Measurements from ENCODE around the gene HSPB1. TPM values are rescaled to one million over a fixed set of nuclear protein-coding genes. Genes with fewer than 3 reads are reported as not detected.
A peak's percentile ranks its signal among the peaks of the same experiment; 100 is the strongest.

Gene HSPB1
- total RNA-seq, 3 donors from 2014 or later (not counting 1 experiment from before 2014, with no cell fraction given), result 14.4 to 15.9 (median 14.7) TPM

GRCh38 chr7:76325811-76326210 lies 23.3 kb downstream of the HSPB1 start:
- Histone ChIP-seq H3K27me3 (ENCODE audit: control insufficient read depth, insufficient read depth, low read length) (no peaks in the 10 kb centered on the region), H3K27ac (ENCODE audit: low read length) (no peak overlapping the region), H3K9me3 (ENCODE audit: control insufficient read depth, insufficient read depth, low read length) (no peaks in the 10 kb centered on the region), H3K4me1 (ENCODE audit: control insufficient read depth, insufficient read depth, low read length) (no peaks in the 10 kb centered on the region), H3K4me3 (ENCODE audit: low read length) (no peak overlapping the region), H3K36me3 (ENCODE audit: control insufficient read depth, insufficient read depth, low read length) (peaks cover 26% of the 10 kb centered on the region)
- Mint-ChIP-seq H3K27ac (no peak overlapping the region), H3K4me1 (peaks cover 21 to 33% of the 10 kb centered on the region in 2 donors), H3K36me3 (peaks cover 24% of the 10 kb centered on the region), H3K4me3 (no peak overlapping the region), H3K9me3 (no peaks in the 10 kb centered on the region), H3K27me3 (ENCODE audit: low read depth in 2 of 2) (no peaks in the 10 kb centered on the region)
- intact Hi-C loops (cut with micrococcal nuclease), result no loop called here
- no peak for TF ChIP-seq CTCF (IDR thresholded peaks at IDR 0.05)
- ATAC-seq (no peak), DNase-seq (no peak)
- 90% methylated on average over 5 of the region's 5 CpGs for WGBS (ENCODE audit: insufficient coverage)

DNA sequence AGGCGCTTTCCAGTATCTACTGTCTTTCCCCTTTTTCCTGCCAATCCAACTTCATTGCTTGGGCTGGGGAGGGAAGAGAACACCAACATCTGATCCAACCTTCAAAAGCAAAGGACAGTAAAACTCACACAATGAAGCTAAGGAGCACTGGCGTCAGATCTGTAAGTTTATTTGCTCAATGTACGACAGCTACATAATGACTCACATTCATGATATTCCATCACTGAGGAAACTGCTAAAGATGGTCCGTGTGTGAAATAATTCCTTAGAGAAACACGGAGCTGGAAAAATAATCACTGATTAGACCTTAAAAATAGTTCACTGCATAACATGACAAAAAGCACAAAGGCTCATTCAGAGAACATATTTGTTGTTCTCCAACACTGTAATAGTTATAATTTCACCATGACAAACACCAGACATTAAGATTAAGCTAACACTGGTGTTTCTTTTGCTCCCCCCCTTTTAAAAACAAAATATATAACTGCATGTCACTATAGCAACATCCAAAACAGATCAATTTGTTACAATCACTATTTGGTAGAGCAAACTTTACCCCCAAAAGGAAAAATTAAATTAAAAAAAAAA lies 24.3 kb downstream of the HSPB1 start:
- no peaks in the 10 kb centered on the region for H3K9me3 ChIP-seq (ENCODE audit: control insufficient read depth, insufficient read depth, low read length)
- H3K4me1 ChIP-seq (ENCODE audit: control insufficient read depth, insufficient read depth, low read length), result no peaks in the 10 kb centered on the region
- Mint-ChIP-seq H3K36me3 (peaks cover 24% of the 10 kb centered on the region), H3K9me3 (no peaks in the 10 kb centered on the region), H3K4me1 (peaks cover 21 to 34% of the 10 kb centered on the region in 2 donors), H3K4me3 (no peak overlapping the region), H3K27me3 (ENCODE audit: low read depth in 2 of 2) (no peaks in the 10 kb centered on the region), H3K27ac (no peak overlapping the region)
- no peak overlapping the region for H3K27ac ChIP-seq (ENCODE audit: low read length)
- ATAC-seq (no peak), DNase-seq (no peak)
- 100% methylated on average over 5 of the region's 5 CpGs for WGBS (ENCODE audit: insufficient coverage)
- H3K4me3 ChIP-seq (ENCODE audit: low read length), result no peak overlapping the region
- peaks cover 26% of the 10 kb centered on the region for H3K36me3 ChIP-seq (ENCODE audit: control insufficient read depth, insufficient read depth, low read length)
- intact Hi-C loops (cut with micrococcal nuclease), result no loop called here
- no peaks in the 10 kb centered on the region for H3K27me3 ChIP-seq (ENCODE audit: control insufficient read depth, insufficient read depth, low read length)
- no peak for TF ChIP-seq CTCF (IDR thresholded peaks at IDR 0.05)

DNA sequence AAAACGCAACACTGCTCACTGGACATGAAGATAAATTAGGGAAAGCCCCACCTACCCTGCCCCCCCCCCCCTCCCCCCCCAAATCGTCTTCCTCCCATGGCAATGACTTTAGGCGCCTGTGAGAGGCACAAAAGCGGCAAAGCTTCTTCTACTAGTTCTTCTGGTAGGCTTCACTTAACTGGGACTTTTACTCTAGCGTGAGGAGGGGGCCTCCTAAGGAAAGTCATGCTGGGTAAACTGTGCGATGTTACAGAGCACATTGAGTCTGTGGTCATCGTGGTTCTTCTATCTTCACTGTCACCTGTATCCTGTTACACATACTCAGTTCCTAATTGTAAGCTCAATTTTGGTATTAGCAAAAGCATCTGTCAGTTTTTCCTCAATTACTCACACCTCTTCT lies 25.1 kb downstream of the HSPB1 start:
- Mint-ChIP-seq H3K27me3 (ENCODE audit: low read depth in 2 of 2) (no peaks in the 10 kb centered on the region), H3K36me3 (peaks cover 24% of the 10 kb centered on the region), H3K27ac (peak overlapping the region in 1 of 2 donors; percentile 15), H3K9me3 (no peaks in the 10 kb centered on the region), H3K4me1 (peaks cover 21 to 39% of the 10 kb centered on the region in 2 donors), H3K4me3 (no peak overlapping the region)
- no peak for TF ChIP-seq CTCF (IDR thresholded peaks at IDR 0.05)
- Histone ChIP-seq H3K4me1 (ENCODE audit: control insufficient read depth, insufficient read depth, low read length) (no peaks in the 10 kb centered on the region), H3K27ac (ENCODE audit: low read length) (no peak overlapping the region), H3K9me3 (ENCODE audit: control insufficient read depth, insufficient read depth, low read length) (no peaks in the 10 kb centered on the region), H3K36me3 (ENCODE audit: control insufficient read depth, insufficient read depth, low read length) (peaks cover 26% of the 10 kb centered on the region), H3K4me3 (ENCODE audit: low read length) (no peak overlapping the region), H3K27me3 (ENCODE audit: control insufficient read depth, insufficient read depth, low read length) (no peaks in the 10 kb centered on the region)
- ATAC-seq (peak in 2 of 3 donors; percentile 21 to 47), DNase-seq (no peak)
- 27% methylated on average over 3 of the region's 7 CpGs for WGBS (ENCODE audit: insufficient coverage)
- intact Hi-C loops (cut with micrococcal nuclease), result no loop called here

- Histone ChIP-seq H3K4me1 (ENCODE audit: control insufficient read depth, insufficient read depth, low read length) (no peaks in the 10 kb centered on the region), H3K4me3 (ENCODE audit: low read length) (no peak overlapping the region), H3K27me3 (ENCODE audit: control insufficient read depth, insufficient read depth, low read length) (no peaks in the 10 kb centered on the region), H3K9me3 (ENCODE audit: control insufficient read depth, insufficient read depth, low read length) (no peaks in the 10 kb centered on the region), H3K36me3 (ENCODE audit: control insufficient read depth, insufficient read depth, low read length) (peaks cover 26% of the 10 kb centered on the region), H3K27ac (ENCODE audit: low read length) (no peak overlapping the region)
- no peaks in the 10 kb centered on the region for H3K9me3 Mint-ChIP-seq
- ATAC-seq (no peak), DNase-seq (no peak)
- WGBS (ENCODE audit: insufficient coverage), result 71% methylated on average over 10 of the region's 15 CpGs
- TF ChIP-seq CTCF (IDR thresholded peaks at IDR 0.05), result no peak
- peaks cover 24% of the 10 kb centered on the region for H3K36me3 Mint-ChIP-seq
- H3K4me1 Mint-ChIP-seq, result peaks cover 21 to 36% of the 10 kb centered on the region in 2 donors
- H3K27me3 Mint-ChIP-seq (ENCODE audit: low read depth in 2 of 2), result no peaks in the 10 kb centered on the region
- no peak overlapping the region for H3K27ac Mint-ChIP-seq
- H3K4me3 Mint-ChIP-seq, result no peak overlapping the region
- intact Hi-C loops (cut with micrococcal nuclease), result no loop called here
Observed at GRCh38 chr7:76328389-76328788, 25.9 kb downstream of the HSPB1 start.
